Astrocyte (in vitro differentiated cells and primary cell): ENCODE results near the gene ALDOB. TPM values are rescaled to one million over a fixed set of nuclear protein-coding genes. Genes with fewer than 3 reads are reported as not detected.

Experiments
- DNase-seq: peaks from one replicate; pipeline ENCODE4 v3.0.0-alpha.2; 2010; ENCODE audit warnings: low read depth
- FAIRE-seq: peaks from 2 replicates; lab custom pipeline; 2011; peaks lifted over from hg19 to GRCh38; lab: Jason Lieb, UNC
- H2AFZ ChIP-seq: 2 replicates; pipeline ENCODE4 v1.6.0; 2012; ENCODE audit warnings: low read depth, low read length, inconsistent platforms
- H3K27ac ChIP-seq: 2 replicates; pipeline ENCODE4 v1.5.1; 2011; ENCODE audit warnings: low read depth, low read length, inconsistent platforms
- H3K27me3 ChIP-seq: 2 replicates; pipeline ENCODE4 v1.6.0; 2011; ENCODE audit warnings: low read length, inconsistent platforms; ENCODE audit not compliant: insufficient read depth
- H3K36me3 ChIP-seq: 2 replicates; pipeline ENCODE4 v1.5.1; 2011; ENCODE audit warnings: low read length, inconsistent platforms; ENCODE audit not compliant: insufficient read depth
- H3K4me1 ChIP-seq: 2 replicates; pipeline ENCODE4 v1.5.1; 2011; ENCODE audit warnings: low read length, inconsistent platforms; ENCODE audit not compliant: insufficient read depth
- H3K4me2 ChIP-seq: 2 replicates; pipeline ENCODE4 v1.6.0; 2012; ENCODE audit warnings: low read length, inconsistent platforms
- H3K4me3 ChIP-seq: 2 replicates; pipeline ENCODE4 v1.5.1; 2011; ENCODE audit warnings: low read depth, mild to moderate bottlenecking, low read length, inconsistent platforms; ENCODE audit not compliant: insufficient read depth
- H3K79me2 ChIP-seq: 2 replicates; pipeline ENCODE4 v1.6.0; 2012; ENCODE audit warnings: mild to moderate bottlenecking, low read length, inconsistent platforms; ENCODE audit not compliant: insufficient read depth
- H3K9ac ChIP-seq: 2 replicates; pipeline ENCODE4 v1.6.0; 2012; ENCODE audit warnings: mild to moderate bottlenecking, low read length, inconsistent platforms
- H3K9me3 ChIP-seq: 2 replicates; pipeline ENCODE4 v1.5.1; 2012; ENCODE audit warnings: low read depth, mild to moderate bottlenecking, low read length, inconsistent platforms; ENCODE audit not compliant: insufficient read depth
- H4K20me1 ChIP-seq: 2 replicates; pipeline ENCODE4 v1.6.0; 2012; ENCODE audit warnings: low read length, inconsistent platforms; ENCODE audit not compliant: insufficient read depth
- H3K27ac Mint-ChIP-seq: one replicate; pipeline ENCODE4 v1.8.0; 2021; ENCODE audit warnings: mild to moderate bottlenecking, mixed read lengths; ENCODE audit not compliant: unreplicated experiment
- H3K27me3 Mint-ChIP-seq: one replicate; pipeline ENCODE4 v1.8.0; 2021; ENCODE audit warnings: low read depth, mixed read lengths; ENCODE audit not compliant: unreplicated experiment
- H3K36me3 Mint-ChIP-seq: one replicate; pipeline ENCODE4 v1.8.0; 2021; ENCODE audit warnings: low read depth, mixed read lengths; ENCODE audit not compliant: unreplicated experiment
- H3K4me1 Mint-ChIP-seq: one replicate; pipeline ENCODE4 v1.8.0; 2021; ENCODE audit warnings: low read depth, mixed read lengths; ENCODE audit not compliant: unreplicated experiment
- H3K4me3 Mint-ChIP-seq: one replicate; pipeline ENCODE4 v1.8.0; 2021; ENCODE audit warnings: mild to moderate bottlenecking, moderate library complexity, mixed read lengths; ENCODE audit not compliant: unreplicated experiment
- H3K9me3 Mint-ChIP-seq: one replicate; pipeline ENCODE4 v1.8.0; 2021; ENCODE audit warnings: mild to moderate bottlenecking, mixed read lengths; ENCODE audit not compliant: unreplicated experiment
- CTCF ChIP-seq: IDR thresholded peaks from 2 replicates; pipeline ENCODE4 v1.5.1; 2011; ENCODE audit warnings: low read depth, mild to moderate bottlenecking, inconsistent platforms, low read length, moderate library complexity; ENCODE audit not compliant: insufficient read depth
- EZH2 ChIP-seq: IDR thresholded peaks from 2 replicates; pipeline ENCODE4 v1.6.1; 2012; ENCODE audit warnings: mild to moderate bottlenecking, low read length, inconsistent platforms; ENCODE audit not compliant: insufficient read depth
- total RNA-seq: library from RNA; stranded (reverse); gene quantifications from 2 replicates; pipeline ENCODE4 v1.2.1, GENCODE V29; 2021

ALDOB gene
- total RNA-seq, 1 donor from 2014 or later: not detected

- H3K79me2 ChIP-seq: peaks cover 83% of the 10 kb centered on the region
- DNase-seq (peak; percentile 99), FAIRE-seq (peak; percentile 50)
- peak within 1 kb of the TSS; percentile 100 for H3K9ac ChIP-seq
- TF ChIP-seq EZH2 (no peak), CTCF (no peak)
- peak within 1 kb of the TSS; percentile 98 for H3K27ac ChIP-seq
- Mint-ChIP-seq H3K4me3 (peak within 1 kb of the TSS; percentile 98), H3K27me3 (no peaks in the 10 kb centered on the region), H3K36me3 (peaks cover 31% of the 10 kb centered on the region), H3K9me3 (no peaks in the 10 kb centered on the region), H3K4me1 (peaks cover 23% of the 10 kb centered on the region), H3K27ac (peak within 1 kb of the TSS; percentile 98)
- no peaks in the 10 kb centered on the region for H3K27me3 ChIP-seq
- peaks cover 3% of the 10 kb centered on the region for H3K9me3 ChIP-seq
- peak within 1 kb of the TSS; percentile 95 for H3K4me2 ChIP-seq
- peak within 1 kb of the TSS; percentile 99 for H3K4me3 ChIP-seq
- peaks cover 18% of the 10 kb centered on the region for H3K36me3 ChIP-seq
- peaks cover 20% of the 10 kb centered on the region for H3K4me1 ChIP-seq
- H4K20me1 ChIP-seq: peaks cover 25% of the 10 kb centered on the region
- H2AFZ ChIP-seq: peak within 1 kb of the TSS; percentile 97
These were observed 37.3 kb downstream of the ALDOB start, which contains the start of the genes MRPL50 and ZNF189 for GRCh38 chr9:101398068-101398929. MRPL50 (minus strand) TSS chr9:101398618; CDS start chr9:101398592, 26 bp downstream. ZNF189 (plus strand) TSS chr9:101398851; CDS start chr9:101399157, 306 bp downstream.

- peaks cover 1% of the 10 kb centered on the region for H3K9me3 Mint-ChIP-seq
- H3K4me3 ChIP-seq: peak overlapping the region; percentile 99
- peaks cover 86% of the 10 kb centered on the region for H3K79me2 ChIP-seq
- peaks cover 20% of the 10 kb centered on the region for H3K4me1 ChIP-seq
- H3K4me2 ChIP-seq: peak overlapping the region; percentile 92
- H3K4me3 Mint-ChIP-seq: peak overlapping the region; percentile 98
- no peak for FAIRE-seq
- H2AFZ ChIP-seq: peak overlapping the region; percentile 97
- peaks cover 23% of the 10 kb centered on the region for H3K4me1 Mint-ChIP-seq
- no peaks in the 10 kb centered on the region for H3K9me3 ChIP-seq
- no peaks in the 10 kb centered on the region for H3K27me3 Mint-ChIP-seq
- H3K27ac Mint-ChIP-seq: peak overlapping the region; percentile 98
- peak overlapping the region; percentile 98 for H3K27ac ChIP-seq
- H3K27me3 ChIP-seq: no peaks in the 10 kb centered on the region
- peaks cover 25% of the 10 kb centered on the region for H3K36me3 Mint-ChIP-seq
- TF ChIP-seq CTCF (no peak), EZH2 (no peak)
- peak overlapping the region; percentile 100 for H3K9ac ChIP-seq
- H3K36me3 ChIP-seq: peaks cover 12% of the 10 kb centered on the region
- H4K20me1 ChIP-seq: peaks cover 30% of the 10 kb centered on the region
- DNase-seq: no peak
These were observed 37.9 kb downstream of the ALDOB start for GRCh38 chr9:101397746-101398067.
